ENCODE measurements around the gene OR6J1.
"Not testable (repeated sequence)": the region's sequence is repeated elsewhere in the genome, so short reads cannot be mapped to it uniquely, and the experiment has no call there.

The OR6J1 gene

GRCh38 chr14:22627506-22628263 is 16.5 kb downstream of the OR6J1 start:
- Histone ChIP-seq H3K4me1 (ENCODE audit: insufficient read depth, low read length) (peaks cover 18% of the 10 kb centered on the region), H3K27ac (ENCODE audit: low read depth, low read length) (no peak overlapping the region), H3K4me3 (ENCODE audit: low read length) (no peak overlapping the region), H3K36me3 (ENCODE audit: insufficient read depth, low read length) (no peaks in the 10 kb centered on the region), H3K9me3 (ENCODE audit: insufficient read depth, low read depth, low read length) (peaks cover 13% of the 10 kb centered on the region), H3K27me3 (ENCODE audit: insufficient read depth, low read length) (no peaks in the 10 kb centered on the region), H3K9ac (ENCODE audit: low read depth, low read length) (no peak overlapping the region)
- WGBS = 85% methylated on average over 6 of the region's 7 CpGs

GRCh38 chr14:22626590-22626989 is 17.6 kb downstream of the OR6J1 start:
- peaks cover 9% of the 10 kb centered on the region for H3K9me3 ChIP-seq (ENCODE audit: insufficient read depth, low read depth, low read length)
- WGBS = 80% methylated on average over 6 of the region's 6 CpGs
- H3K27me3 ChIP-seq (ENCODE audit: insufficient read depth, low read length) = no peaks in the 10 kb centered on the region
- no peaks in the 10 kb centered on the region for H3K36me3 ChIP-seq (ENCODE audit: insufficient read depth, low read length)
- H3K4me3 ChIP-seq (ENCODE audit: low read length) = no peak overlapping the region
- H3K4me1 ChIP-seq (ENCODE audit: insufficient read depth, low read length) = peaks cover 18% of the 10 kb centered on the region
- no peak overlapping the region for H3K9ac ChIP-seq (ENCODE audit: low read depth, low read length)
- no peak overlapping the region for H3K27ac ChIP-seq (ENCODE audit: low read depth, low read length)

GRCh38 chr14:22623047-22623446 is 21.1 kb downstream of the OR6J1 start:
- no peak overlapping the region for H3K9ac ChIP-seq (ENCODE audit: low read depth, low read length)
- H3K27ac ChIP-seq (ENCODE audit: low read depth, low read length) = no peak overlapping the region
- H3K9me3 ChIP-seq (ENCODE audit: insufficient read depth, low read depth, low read length) = 0 out of 2 replicates have a peak, but pooled peaks cover 5% of the 10 kb centered on the region
- H3K4me3 ChIP-seq (ENCODE audit: low read length) = no peak overlapping the region
- peaks cover 18% of the 10 kb centered on the region for H3K4me1 ChIP-seq (ENCODE audit: insufficient read depth, low read length)
- no peaks in the 10 kb centered on the region for H3K36me3 ChIP-seq (ENCODE audit: insufficient read depth, low read length)
- no peaks in the 10 kb centered on the region for H3K27me3 ChIP-seq (ENCODE audit: insufficient read depth, low read length)
- 68% methylated on average over 2 of the region's 2 CpGs for WGBS

GRCh38 chr14:22622255-22622654 is 21.9 kb downstream of the OR6J1 start:
- Histone ChIP-seq H3K27ac (ENCODE audit: low read depth, low read length) (no peak overlapping the region), H3K27me3 (ENCODE audit: insufficient read depth, low read length) (no peaks in the 10 kb centered on the region), H3K4me1 (ENCODE audit: insufficient read depth, low read length) (peaks cover 11% of the 10 kb centered on the region), H3K4me3 (ENCODE audit: low read length) (no peak overlapping the region), H3K36me3 (ENCODE audit: insufficient read depth, low read length) (no peaks in the 10 kb centered on the region), H3K9ac (ENCODE audit: low read depth, low read length) (no peak overlapping the region), H3K9me3 (ENCODE audit: insufficient read depth, low read depth, low read length) (0 out of 2 replicates have a peak, but pooled peaks cover 5% of the 10 kb centered on the region)
- WGBS = 94% methylated on average over 2 of the region's 2 CpGs

- H3K4me3 ChIP-seq (ENCODE audit: low read length); H3K9ac ChIP-seq (ENCODE audit: low read depth, low read length); H3K4me1 ChIP-seq (ENCODE audit: insufficient read depth, low read length); H3K27me3 ChIP-seq (ENCODE audit: insufficient read depth, low read length); H3K27ac ChIP-seq (ENCODE audit: low read depth, low read length); H3K9me3 ChIP-seq (ENCODE audit: insufficient read depth, low read depth, low read length): not testable (repeated sequence)
- 96% methylated on average over 2 of the region's 2 CpGs for WGBS
- H3K36me3 ChIP-seq (ENCODE audit: insufficient read depth, low read length) = peaks cover 13% of the 10 kb centered on the region
Measured at GRCh38 chr14:22615765-22616164, 28.4 kb downstream of the OR6J1 start.

GRCh38 chr14:22614240-22614799 is 29.8 kb downstream of the OR6J1 start:
- no peaks in the 10 kb centered on the region for H3K9me3 ChIP-seq (ENCODE audit: insufficient read depth, low read depth, low read length)
- WGBS = 64% methylated on average over 6 of the region's 6 CpGs
- no peaks in the 10 kb centered on the region for H3K27me3 ChIP-seq (ENCODE audit: insufficient read depth, low read length)
- no peak overlapping the region for H3K4me3 ChIP-seq (ENCODE audit: low read length)
- peaks cover 25% of the 10 kb centered on the region for H3K36me3 ChIP-seq (ENCODE audit: insufficient read depth, low read length)
- H3K9ac ChIP-seq (ENCODE audit: low read depth, low read length) = no peak overlapping the region
- H3K4me1 ChIP-seq (ENCODE audit: insufficient read depth, low read length) = peaks cover 10% of the 10 kb centered on the region
- H3K27ac ChIP-seq (ENCODE audit: low read depth, low read length) = peak overlapping the region; percentile 21

GRCh38 chr14:22613736-22614239 is 30.4 kb downstream of the OR6J1 start:
- Histone ChIP-seq H3K9me3 (ENCODE audit: insufficient read depth, low read depth, low read length) (no peaks in the 10 kb centered on the region), H3K36me3 (ENCODE audit: insufficient read depth, low read length) (peaks cover 27% of the 10 kb centered on the region), H3K27me3 (ENCODE audit: insufficient read depth, low read length) (no peaks in the 10 kb centered on the region), H3K27ac (ENCODE audit: low read depth, low read length) (no peak overlapping the region), H3K4me3 (ENCODE audit: low read length) (no peak overlapping the region), H3K9ac (ENCODE audit: low read depth, low read length) (no peak overlapping the region), H3K4me1 (ENCODE audit: insufficient read depth, low read length) (peaks cover 10% of the 10 kb centered on the region)
- 67% methylated on average over 2 of the region's 3 CpGs for WGBS

- Histone ChIP-seq H3K9me3 (ENCODE audit: insufficient read depth, low read depth, low read length) (no peaks in the 10 kb centered on the region), H3K4me3 (ENCODE audit: low read length) (no peak overlapping the region), H3K27ac (ENCODE audit: low read depth, low read length) (no peak overlapping the region), H3K4me1 (ENCODE audit: insufficient read depth, low read length) (peaks cover 10% of the 10 kb centered on the region), H3K9ac (ENCODE audit: low read depth, low read length) (no peak overlapping the region), H3K36me3 (ENCODE audit: insufficient read depth, low read length) (peaks cover 29% of the 10 kb centered on the region), H3K27me3 (ENCODE audit: insufficient read depth, low read length) (no peaks in the 10 kb centered on the region)
- WGBS = 79% methylated on average over 2 of the region's 2 CpGs
Measured at GRCh38 chr14:22613106-22613695, 31.0 kb downstream of the OR6J1 start.

- no peak overlapping the region for H3K4me3 ChIP-seq (ENCODE audit: low read length)
- H3K9me3 ChIP-seq (ENCODE audit: insufficient read depth, low read depth, low read length) = no peaks in the 10 kb centered on the region
- WGBS = 94% methylated on average over 1 of the region's 2 CpGs
- H3K27me3 ChIP-seq (ENCODE audit: insufficient read depth, low read length) = no peaks in the 10 kb centered on the region
- H3K9ac ChIP-seq (ENCODE audit: low read depth, low read length) = no peak overlapping the region
- peaks cover 51% of the 10 kb centered on the region for H3K36me3 ChIP-seq (ENCODE audit: insufficient read depth, low read length)
- no peak overlapping the region for H3K27ac ChIP-seq (ENCODE audit: low read depth, low read length)
- H3K4me1 ChIP-seq (ENCODE audit: insufficient read depth, low read length) = peaks cover 10% of the 10 kb centered on the region
Measured at GRCh38 chr14:22610931-22611330, 33.2 kb downstream of the OR6J1 start.

- Histone ChIP-seq H3K9ac (ENCODE audit: low read depth, low read length) (no peak overlapping the region), H3K9me3 (ENCODE audit: insufficient read depth, low read depth, low read length) (no peaks in the 10 kb centered on the region), H3K27ac (ENCODE audit: low read depth, low read length) (no peak overlapping the region), H3K4me1 (ENCODE audit: insufficient read depth, low read length) (no peaks in the 10 kb centered on the region), H3K27me3 (ENCODE audit: insufficient read depth, low read length) (no peaks in the 10 kb centered on the region), H3K36me3 (ENCODE audit: insufficient read depth, low read length) (peaks cover 78% of the 10 kb centered on the region), H3K4me3 (ENCODE audit: low read length) (no peak overlapping the region)
- 92% methylated on average over 3 of the region's 3 CpGs for WGBS
Measured at GRCh38 chr14:22607291-22607690, 36.9 kb downstream of the OR6J1 start.

GRCh38 chr14:22606380-22606779 is 37.8 kb downstream of the OR6J1 start:
- no peaks in the 10 kb centered on the region for H3K27me3 ChIP-seq (ENCODE audit: insufficient read depth, low read length)
- H3K4me3 ChIP-seq (ENCODE audit: low read length) = no peak overlapping the region
- peaks cover 79% of the 10 kb centered on the region for H3K36me3 ChIP-seq (ENCODE audit: insufficient read depth, low read length)
- H3K9ac ChIP-seq (ENCODE audit: low read depth, low read length) = no peak overlapping the region
- H3K27ac ChIP-seq (ENCODE audit: low read depth, low read length) = no peak overlapping the region
- WGBS = 82% methylated on average over 6 of the region's 6 CpGs
- H3K4me1 ChIP-seq (ENCODE audit: insufficient read depth, low read length) = no peaks in the 10 kb centered on the region
- no peaks in the 10 kb centered on the region for H3K9me3 ChIP-seq (ENCODE audit: insufficient read depth, low read depth, low read length)

Measured in HUES64 (cell line).